Measurements from ENCODE around the gene PARVA.

DNA sequence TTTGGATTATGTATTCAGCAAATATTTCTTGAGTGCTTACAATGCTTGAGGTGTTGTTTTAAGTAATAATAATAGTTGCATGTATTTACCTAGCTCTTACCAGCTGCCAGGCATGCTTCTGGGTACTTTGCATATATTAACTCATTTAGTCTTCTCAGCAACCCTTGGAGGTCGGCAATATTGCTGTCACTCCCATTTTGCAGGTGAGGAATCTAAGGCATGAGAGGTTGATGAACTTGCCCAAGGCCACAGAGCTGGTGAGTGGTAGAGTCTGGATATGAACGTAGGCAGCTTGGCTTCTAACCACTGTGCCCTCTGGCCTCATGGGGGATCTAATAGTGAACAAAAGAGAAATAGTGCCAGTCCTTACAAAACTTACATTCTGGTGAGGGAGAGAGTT lies 92.9 kb downstream of the PARVA start:
- TF ChIP-seq CTCF (conservative IDR thresholded peaks at IDR 0.05 in 1 of 2, IDR thresholded peaks at IDR 0.05 in 1 of 2; ENCODE audit: low read depth in 1 of 2, low read length in 2 of 2) (no peak), EZH2 (IDR thresholded peaks at IDR 0.05; ENCODE audit: low read length, missing control alignments) (no peak)
